ENCODE data around the gene OSBPL9.
"Not testable (repeated sequence)": the region's sequence is repeated elsewhere in the genome, so short reads cannot be mapped to it uniquely, and the experiment has no call there.

OSBPL9 gene

DNA sequence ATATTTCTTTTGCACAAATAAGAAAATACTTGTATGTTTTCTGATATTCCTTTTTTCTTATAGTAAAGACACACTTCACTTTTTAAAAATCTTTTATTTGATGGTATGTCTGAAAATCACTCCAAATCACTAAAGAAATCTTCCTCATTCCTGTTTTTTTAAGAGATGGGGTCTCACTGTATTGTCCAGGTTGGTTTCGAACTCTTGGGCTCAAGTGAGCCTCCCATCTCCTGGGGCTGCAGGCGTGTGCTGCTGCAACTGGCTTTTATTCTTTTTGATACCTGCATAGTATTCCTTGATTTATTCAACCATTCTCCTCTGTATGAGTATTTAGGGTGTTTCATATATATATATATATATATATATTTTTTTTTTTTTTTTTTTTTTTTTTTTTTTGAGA, 88.1 kb downstream of the OSBPL9 start:
- in situ Hi-C loops (cut with MboI; ENCODE audit: low sequenced_read_pairs) = no loop called here

DNA sequence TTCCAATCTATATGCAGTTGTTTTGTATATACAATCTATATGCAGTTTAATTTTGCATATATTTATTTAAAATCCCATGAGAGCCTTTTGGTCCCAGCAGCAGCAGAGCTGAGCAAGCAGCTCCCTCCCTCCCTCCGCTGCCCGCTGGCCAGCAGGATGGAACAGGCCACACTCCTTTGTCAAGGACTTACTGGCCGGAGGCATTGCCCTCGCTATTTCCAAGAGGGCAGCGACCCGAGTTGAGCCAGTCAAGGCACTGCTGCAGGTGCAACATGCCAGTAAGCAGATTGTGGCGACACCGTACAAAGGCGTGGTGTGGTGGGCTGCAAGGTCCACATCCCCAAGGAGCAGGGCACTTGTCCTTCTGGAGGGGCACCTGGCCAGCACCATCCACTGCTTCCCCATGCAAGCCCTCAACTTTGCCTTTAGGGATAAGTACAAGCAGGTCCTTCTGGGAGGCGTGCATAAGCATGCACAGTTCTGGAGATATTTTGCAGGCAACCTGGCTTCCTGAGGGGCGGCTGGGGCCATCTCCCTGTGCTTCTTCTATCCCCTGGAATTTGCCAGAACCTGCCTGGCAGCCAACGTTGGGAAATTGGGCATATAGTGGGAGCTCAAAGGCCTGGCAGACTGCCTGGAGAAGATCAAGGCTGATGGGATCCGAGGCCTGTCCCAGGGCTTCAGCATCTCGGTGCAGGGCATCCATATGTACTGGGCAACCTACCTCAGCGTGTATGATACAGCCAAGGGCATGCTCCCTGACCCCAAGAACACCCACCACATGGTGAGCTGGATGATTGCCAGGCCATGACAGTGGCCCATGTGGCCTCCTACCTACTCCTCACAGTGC, 92.2 kb downstream of the OSBPL9 start:
- in situ Hi-C loops (cut with MboI; ENCODE audit: low sequenced_read_pairs) = no loop called here

- in situ Hi-C loops (cut with MboI; ENCODE audit: low sequenced_read_pairs) = no loop called here
Observed at GRCh38 chr1:51709951-51710350, 93.1 kb downstream of the OSBPL9 start.

GRCh38 chr1:51712590-51712989, 95.7 kb downstream of the OSBPL9 start:
- in situ Hi-C loops (cut with MboI; ENCODE audit: low sequenced_read_pairs) = no loop called here

GRCh38 chr1:51714374-51715019, 97.6 kb downstream of the OSBPL9 start:
- in situ Hi-C loops (cut with MboI; ENCODE audit: low sequenced_read_pairs) = no loop called here

- in situ Hi-C loops (cut with MboI; ENCODE audit: low sequenced_read_pairs) = no loop called here
Observed at GRCh38 chr1:51715369-51715768, 98.5 kb downstream of the OSBPL9 start.

DNA sequence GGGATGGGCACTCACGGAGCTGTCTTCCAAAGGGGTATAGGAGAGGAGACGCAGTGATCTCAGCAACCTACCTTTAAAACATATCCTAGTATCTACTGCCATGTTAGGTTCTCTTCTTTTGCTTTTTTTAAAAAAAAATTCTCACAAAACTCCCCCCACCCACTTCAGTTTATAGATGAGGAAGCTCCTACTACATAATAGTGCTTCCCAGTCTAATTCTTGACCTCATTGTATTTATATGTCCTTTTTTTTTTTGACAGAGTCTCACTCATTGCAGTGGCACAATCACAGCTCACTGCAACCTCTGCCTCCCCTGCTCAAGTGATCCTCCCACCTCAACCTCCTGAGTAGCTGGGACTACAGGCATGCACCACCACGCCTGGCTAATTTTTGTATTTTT, 99.9 kb downstream of the OSBPL9 start:
- in situ Hi-C loops (cut with MboI; ENCODE audit: low sequenced_read_pairs) = no loop called here

DNA sequence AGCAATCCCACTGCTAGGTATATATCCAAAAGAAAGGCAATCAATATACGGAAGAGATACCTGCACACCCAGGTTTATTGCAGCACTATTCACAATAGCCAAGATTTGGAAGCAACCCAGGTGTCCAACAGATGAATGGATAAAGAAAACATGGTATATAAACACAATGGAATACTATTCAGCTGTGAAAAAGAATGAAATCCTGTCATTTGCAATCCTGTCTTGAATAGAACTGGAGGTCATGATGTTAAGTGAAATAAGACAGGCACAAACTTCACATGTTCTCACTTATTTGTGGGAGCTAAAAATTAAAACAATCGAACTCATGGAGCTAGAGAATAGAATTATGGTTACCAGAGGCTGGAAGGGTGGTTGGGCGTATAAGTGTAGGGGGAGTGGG, 101.0 kb downstream of the OSBPL9 start:
- in situ Hi-C loops (cut with MboI; ENCODE audit: low sequenced_read_pairs) = no loop called here

DNA sequence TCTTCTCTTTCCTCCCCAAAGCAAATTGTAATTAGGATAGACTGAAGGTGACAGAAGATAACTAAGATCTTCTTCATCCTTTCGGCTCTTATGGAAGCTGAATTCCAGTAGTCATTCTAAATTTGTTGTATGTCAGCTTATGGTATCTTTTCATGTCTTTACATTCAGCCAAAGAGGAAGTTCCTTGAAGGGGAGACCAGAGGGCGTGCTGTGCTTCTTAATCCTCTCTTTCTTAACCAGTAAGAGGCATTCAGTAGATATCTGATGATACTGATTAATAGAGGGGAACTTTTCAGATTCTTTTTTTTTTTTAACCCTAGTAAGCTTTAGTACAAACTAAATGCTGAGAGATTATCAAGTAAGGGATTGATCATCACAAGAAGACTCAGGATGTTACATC, 102.3 kb downstream of the OSBPL9 start:
- in situ Hi-C loops (cut with MboI; ENCODE audit: low sequenced_read_pairs) = no loop called here

DNA sequence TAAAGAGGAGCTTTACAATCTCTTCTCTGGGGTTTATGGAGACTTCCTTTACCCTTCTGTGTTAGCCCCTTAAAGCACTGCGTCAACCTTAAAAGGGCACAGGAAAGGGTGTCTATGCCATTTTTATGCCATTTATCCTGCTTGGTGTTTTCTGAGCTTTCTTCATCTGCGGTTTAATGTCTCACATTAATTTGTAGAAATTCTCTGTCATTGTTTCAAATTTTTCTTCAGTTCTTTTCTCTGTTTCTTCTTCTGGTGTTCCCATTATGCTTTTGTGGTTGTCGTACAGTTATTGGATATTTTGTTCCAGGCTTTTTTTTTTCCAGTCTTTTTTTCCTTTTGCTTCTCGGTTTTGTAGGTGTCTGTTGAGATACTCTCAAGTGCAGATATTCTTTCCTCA, 107.9 kb downstream of the OSBPL9 start:
- in situ Hi-C loops (cut with MboI; ENCODE audit: low sequenced_read_pairs) = no loop called here

- in situ Hi-C loops (cut with MboI; ENCODE audit: low sequenced_read_pairs) = no loop called here
Observed at GRCh38 chr1:51726051-51726450, 109.2 kb downstream of the OSBPL9 start.

GRCh38 chr1:51726544-51727225, 109.8 kb downstream of the OSBPL9 start:
- in situ Hi-C loops (cut with MboI; ENCODE audit: low sequenced_read_pairs) = no loop called here

GRCh38 chr1:51727366-51727765, 110.5 kb downstream of the OSBPL9 start:
- in situ Hi-C loops (cut with MboI; ENCODE audit: low sequenced_read_pairs) = no loop called here

- in situ Hi-C loops (cut with MboI; ENCODE audit: low sequenced_read_pairs) = no loop called here
Observed at GRCh38 chr1:51728611-51729155, 111.8 kb downstream of the OSBPL9 start.

DNA sequence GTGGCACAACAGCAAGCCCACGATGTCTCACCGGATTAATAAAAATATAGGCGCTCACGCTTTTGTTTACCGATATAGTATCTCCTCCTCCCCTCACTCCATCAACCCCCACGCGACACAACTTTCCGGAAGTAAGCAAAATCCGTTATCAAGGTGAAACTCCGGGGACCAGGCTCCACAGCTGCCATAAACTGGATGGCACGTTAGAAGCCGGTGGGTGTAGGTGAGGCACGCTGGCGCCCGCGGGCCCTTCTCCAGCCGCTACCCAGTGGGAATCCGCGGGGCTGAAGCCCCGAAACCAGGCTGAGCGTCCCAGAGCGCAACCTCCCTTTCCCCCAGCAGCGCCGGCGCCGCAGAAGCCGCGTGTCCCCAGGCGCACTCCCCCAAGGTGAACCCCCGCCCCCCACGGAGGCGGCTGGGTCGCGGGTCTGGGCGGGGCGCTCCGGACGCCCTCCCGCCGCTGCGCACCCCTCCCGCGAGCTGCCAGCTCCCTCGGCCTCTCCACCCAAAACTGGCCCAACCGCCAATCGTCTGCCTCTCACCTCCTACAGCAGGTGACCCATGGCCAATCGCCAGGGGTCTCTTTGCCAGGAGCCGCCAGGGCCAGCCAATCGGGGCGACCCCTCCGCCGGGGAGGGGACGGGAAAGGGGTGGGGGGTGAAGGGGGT, 112.4 kb downstream of the OSBPL9 start:
- in situ Hi-C loops (cut with MboI; ENCODE audit: low sequenced_read_pairs) = no loop called here

- in situ Hi-C loops (cut with MboI; ENCODE audit: low sequenced_read_pairs) = no loop called here
Observed at GRCh38 chr1:51729824-51730301, 113.0 kb downstream of the OSBPL9 start.

GRCh38 chr1:51731998-51732397, 115.1 kb downstream of the OSBPL9 start:
- in situ Hi-C loops (cut with MboI; ENCODE audit: low sequenced_read_pairs) = no loop called here

DNA sequence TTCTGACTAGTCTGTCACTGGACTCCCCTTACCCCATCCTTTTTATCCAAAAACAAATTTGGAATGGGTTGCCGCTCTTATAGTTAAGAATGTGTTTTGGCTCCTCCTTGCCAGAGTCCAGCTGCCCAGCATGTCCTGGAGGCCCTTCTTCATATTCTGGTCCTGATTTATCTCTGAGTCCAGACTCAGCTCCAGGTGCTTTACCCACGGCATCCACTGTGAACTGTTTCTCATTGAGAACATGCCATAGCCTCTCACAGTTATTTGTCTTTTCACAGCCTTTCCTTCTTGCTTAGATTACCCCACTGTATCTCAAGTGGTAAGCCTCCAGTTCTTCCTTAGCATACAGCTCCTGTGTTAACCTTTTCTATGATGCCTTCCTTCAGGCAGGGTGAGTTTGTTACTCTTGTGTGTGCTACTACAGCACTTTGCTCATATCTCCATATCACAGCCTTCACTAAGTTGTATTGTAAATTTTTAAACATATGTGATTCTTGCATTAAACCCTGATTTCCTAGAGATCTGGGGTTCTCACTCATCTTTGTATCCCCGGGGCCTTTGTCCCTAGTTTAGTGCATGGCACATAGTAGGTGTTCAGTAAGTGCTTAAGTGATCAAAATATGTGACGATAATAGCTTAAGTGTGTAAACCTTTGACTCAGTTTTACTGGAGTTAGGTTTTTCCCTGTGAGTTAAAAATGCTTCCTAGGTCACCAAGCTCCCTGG, 116.0 kb downstream of the OSBPL9 start:
- in situ Hi-C loops (cut with MboI; ENCODE audit: low sequenced_read_pairs) = no loop called here

DNA sequence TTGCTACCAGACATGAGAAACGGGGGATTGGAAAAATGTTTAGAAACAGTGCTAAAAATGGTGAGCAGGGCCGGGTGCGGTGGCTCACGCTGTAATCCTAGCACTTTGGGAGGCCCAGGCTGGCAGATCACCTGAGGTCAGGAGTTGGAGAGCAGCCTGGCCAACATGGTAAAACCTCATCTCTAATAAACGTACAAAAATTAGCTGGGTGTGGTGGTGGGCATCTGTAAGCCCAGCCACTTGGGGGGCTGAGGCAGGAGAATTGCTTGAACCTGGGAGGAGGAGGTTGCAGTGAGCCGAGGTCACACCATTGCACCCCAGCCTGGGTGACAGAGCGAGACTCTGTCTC, 116.5 kb downstream of the OSBPL9 start:
- in situ Hi-C loops (cut with MboI; ENCODE audit: low sequenced_read_pairs) = not testable (repeated sequence)

GRCh38 chr1:51733793-51734522, 117.1 kb downstream of the OSBPL9 start:
- in situ Hi-C loops (cut with MboI; ENCODE audit: low sequenced_read_pairs) = no loop called here
